IPS-18a (cell line): Measurements from ENCODE around the gene CSRP1.
"Not testable (repeated sequence)": the region's sequence is repeated elsewhere in the genome, so short reads cannot be mapped to it uniquely, and the experiment has no call there.

Experiments
- H3K27ac ChIP-seq: one replicate; pipeline ENCODE4 v1.5.1; 2013; ENCODE audit warnings: low read length
- H3K27me3 ChIP-seq: one replicate; pipeline ENCODE4 v1.6.1; 2013; ENCODE audit warnings: mild to moderate bottlenecking, low read length; ENCODE audit not compliant: control insufficient read depth, insufficient read depth
- H3K36me3 ChIP-seq: one replicate; pipeline ENCODE4 v1.6.1; 2013; ENCODE audit warnings: low read depth, low read length; ENCODE audit not compliant: control insufficient read depth
- H3K4me1 ChIP-seq: one replicate; pipeline ENCODE4 v1.6.1; 2013; ENCODE audit warnings: low read depth, low read length; ENCODE audit not compliant: control insufficient read depth
- H3K4me3 ChIP-seq: one replicate; pipeline ENCODE4 v1.5.1; 2013; ENCODE audit warnings: low read length
- H3K9ac ChIP-seq: one replicate; pipeline ENCODE4 v1.6.1; 2013; ENCODE audit warnings: mild to moderate bottlenecking, low read length, moderate library complexity
- H3K9me3 ChIP-seq: one replicate; pipeline ENCODE4 v1.6.1; 2013; ENCODE audit warnings: low read depth, low read length; ENCODE audit not compliant: control insufficient read depth

Gene CSRP1

DNA sequence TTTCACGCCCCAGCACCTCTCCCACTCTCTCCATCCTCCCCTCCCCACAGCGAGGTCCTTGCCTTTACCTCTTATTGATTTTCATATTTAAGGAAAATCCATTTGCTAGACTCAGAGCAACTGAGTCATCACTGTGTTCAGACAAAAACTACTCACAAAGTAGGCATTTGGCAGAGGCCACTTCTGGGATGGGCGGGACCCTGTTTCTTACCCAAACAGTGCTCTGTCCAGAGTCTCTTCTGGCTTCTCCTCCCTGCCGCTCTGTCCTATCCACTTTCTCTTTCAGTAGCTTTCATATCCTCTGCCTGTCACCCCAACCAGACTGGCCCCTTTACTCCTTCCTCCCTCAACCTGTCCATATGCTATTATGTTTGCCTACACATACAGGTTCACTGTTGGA lies 29.6 kb upstream of the CSRP1 start:
- H3K27me3 ChIP-seq, result peaks cover 47% of the 10 kb centered on the region
- H3K4me1 ChIP-seq, result peaks cover 7% of the 10 kb centered on the region
- H3K9ac ChIP-seq, result no peak overlapping the region
- no peaks in the 10 kb centered on the region for H3K36me3 ChIP-seq
- H3K4me3 ChIP-seq, result no peak overlapping the region
- no peaks in the 10 kb centered on the region for H3K9me3 ChIP-seq
- H3K27ac ChIP-seq, result no peak overlapping the region

DNA sequence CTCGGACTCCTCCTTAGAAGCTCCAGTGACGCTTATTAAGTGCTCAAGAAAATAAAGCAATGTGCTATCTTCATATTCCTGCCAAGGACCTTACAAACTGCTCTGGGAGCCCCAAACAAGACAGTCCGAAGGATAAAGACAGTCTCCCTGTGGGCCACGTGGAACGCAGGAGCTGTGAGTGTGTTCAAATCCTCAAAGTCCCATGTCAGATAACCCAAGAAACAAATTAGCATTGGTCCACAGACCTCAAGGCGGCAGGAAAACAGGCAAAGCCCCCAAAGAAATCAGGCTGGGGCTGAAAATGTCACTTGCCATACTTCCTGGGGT lies 29.0 kb upstream of the CSRP1 start:
- peaks cover 7% of the 10 kb centered on the region for H3K4me1 ChIP-seq
- H3K9ac ChIP-seq, result no peak overlapping the region
- no peaks in the 10 kb centered on the region for H3K36me3 ChIP-seq
- H3K9me3 ChIP-seq, result no peaks in the 10 kb centered on the region
- no peak overlapping the region for H3K27ac ChIP-seq
- peaks cover 40% of the 10 kb centered on the region for H3K27me3 ChIP-seq
- no peak overlapping the region for H3K4me3 ChIP-seq

DNA sequence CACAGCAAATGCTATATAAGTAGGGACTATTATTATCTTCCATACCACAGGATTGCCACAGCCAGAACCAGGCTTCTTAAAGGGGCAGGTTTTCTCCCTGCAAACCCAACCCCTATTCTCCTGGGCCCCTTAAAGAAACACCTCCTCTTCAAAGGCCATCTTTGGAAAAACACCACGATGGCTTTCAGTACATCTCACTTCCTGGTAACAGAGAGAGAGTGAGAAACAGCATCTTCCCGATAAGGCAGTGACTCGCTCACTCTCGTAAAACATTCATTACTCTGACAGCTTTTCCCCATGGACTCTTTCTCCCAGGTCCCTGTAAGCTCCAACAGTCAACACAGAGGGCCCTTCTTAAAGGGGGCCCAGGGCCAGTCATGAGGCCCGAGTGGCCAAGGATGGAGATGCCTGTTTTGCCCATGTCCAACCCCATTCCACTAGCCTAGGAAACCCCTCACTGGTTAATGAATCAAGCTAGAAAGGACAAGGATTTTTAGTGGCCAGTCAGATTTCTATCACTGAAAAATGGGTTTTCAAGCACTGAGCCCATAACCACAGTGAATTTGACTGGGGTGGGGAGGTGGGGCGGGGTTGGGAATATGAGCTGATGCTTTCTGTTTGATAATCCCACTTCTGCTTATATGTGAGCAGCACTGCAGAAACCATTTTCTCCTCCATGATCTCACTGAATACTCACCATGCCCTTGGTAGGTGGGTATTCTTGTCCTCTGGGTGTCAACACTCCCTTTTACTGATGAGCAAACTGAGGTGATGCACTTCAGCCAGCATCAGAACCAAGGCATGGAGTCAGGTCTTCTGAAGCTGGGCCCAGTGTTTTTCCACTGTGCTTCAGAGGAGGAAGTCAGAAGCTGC lies 28.4 kb upstream of the CSRP1 start:
- H3K4me1 ChIP-seq, result peaks cover 3% of the 10 kb centered on the region
- no peaks in the 10 kb centered on the region for H3K9me3 ChIP-seq
- H3K27me3 ChIP-seq, result peaks cover 34% of the 10 kb centered on the region
- H3K36me3 ChIP-seq, result no peaks in the 10 kb centered on the region
- no peak overlapping the region for H3K9ac ChIP-seq
- no peak overlapping the region for H3K4me3 ChIP-seq
- H3K27ac ChIP-seq, result no peak overlapping the region

DNA sequence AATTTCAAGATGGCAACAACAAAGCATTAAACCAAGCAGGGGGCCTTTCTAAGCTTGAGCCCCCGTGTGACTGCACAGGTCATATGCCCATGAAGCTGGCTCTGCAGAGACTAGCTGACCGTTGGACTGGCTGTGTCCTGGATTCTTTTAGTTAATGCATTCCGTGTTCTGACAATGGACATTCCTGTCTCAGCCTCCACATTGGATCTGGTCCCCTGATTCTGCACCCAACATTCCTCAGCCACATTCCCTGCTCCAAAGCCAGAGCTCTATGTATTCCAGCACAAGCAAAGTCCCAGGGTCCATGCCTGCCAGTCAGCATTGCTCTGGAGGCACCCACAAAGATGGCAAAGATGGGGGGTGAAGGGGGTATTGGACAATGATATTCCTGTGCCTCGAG lies 26.9 kb upstream of the CSRP1 start:
- no peak overlapping the region for H3K4me3 ChIP-seq
- no peaks in the 10 kb centered on the region for H3K36me3 ChIP-seq
- peaks cover 22% of the 10 kb centered on the region for H3K27me3 ChIP-seq
- H3K4me1 ChIP-seq, result no peaks in the 10 kb centered on the region
- no peak overlapping the region for H3K27ac ChIP-seq
- no peak overlapping the region for H3K9ac ChIP-seq
- no peaks in the 10 kb centered on the region for H3K9me3 ChIP-seq

DNA sequence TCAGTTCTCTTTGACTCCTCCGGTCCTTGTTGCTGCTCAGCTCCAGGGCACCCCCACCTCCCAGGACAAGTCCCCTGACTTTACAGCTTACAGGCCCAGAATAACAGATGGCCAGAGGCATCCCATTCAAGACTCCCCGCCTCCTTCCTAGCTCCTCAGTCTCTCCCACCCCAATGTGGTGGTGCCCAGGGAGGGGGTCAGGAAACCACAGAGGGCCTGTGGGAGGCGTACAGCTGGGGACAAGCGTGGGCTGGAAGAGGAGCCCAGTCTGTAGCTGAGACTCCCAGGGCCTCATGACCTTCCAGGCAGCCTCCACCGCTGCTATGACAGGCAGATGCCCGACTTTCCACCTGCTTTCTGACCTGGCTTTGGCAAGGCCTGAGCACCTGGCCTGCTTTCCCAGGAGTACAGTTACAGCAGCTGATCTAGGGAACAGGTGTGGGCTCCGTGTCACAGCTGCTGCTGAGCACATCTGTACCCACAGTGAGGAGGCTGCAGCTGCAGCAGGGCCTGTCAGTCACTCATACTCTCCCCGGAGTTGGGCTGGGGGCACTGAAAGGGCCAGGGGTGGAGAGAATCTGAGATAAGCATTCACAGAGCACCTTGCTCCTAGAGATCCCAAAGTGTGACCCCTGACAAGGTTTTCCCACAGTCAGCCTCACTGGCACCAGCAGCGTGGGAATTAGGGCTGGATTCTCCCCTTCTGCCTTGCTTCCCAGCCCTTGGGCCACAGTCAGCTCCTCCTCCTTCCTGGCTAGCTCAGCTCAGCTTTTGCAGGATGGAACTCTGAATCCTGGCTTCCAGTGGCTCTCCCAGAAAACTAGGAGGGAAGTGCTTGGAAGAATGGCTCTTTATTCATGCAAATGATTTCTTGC lies 24.9 kb upstream of the CSRP1 start:
- Histone ChIP-seq H3K9ac (no peak overlapping the region), H3K27ac (no peak overlapping the region), H3K9me3 (no peaks in the 10 kb centered on the region), H3K4me3 (no peak overlapping the region), H3K4me1 (no peaks in the 10 kb centered on the region), H3K27me3 (peaks cover 2% of the 10 kb centered on the region), H3K36me3 (no peaks in the 10 kb centered on the region)

DNA sequence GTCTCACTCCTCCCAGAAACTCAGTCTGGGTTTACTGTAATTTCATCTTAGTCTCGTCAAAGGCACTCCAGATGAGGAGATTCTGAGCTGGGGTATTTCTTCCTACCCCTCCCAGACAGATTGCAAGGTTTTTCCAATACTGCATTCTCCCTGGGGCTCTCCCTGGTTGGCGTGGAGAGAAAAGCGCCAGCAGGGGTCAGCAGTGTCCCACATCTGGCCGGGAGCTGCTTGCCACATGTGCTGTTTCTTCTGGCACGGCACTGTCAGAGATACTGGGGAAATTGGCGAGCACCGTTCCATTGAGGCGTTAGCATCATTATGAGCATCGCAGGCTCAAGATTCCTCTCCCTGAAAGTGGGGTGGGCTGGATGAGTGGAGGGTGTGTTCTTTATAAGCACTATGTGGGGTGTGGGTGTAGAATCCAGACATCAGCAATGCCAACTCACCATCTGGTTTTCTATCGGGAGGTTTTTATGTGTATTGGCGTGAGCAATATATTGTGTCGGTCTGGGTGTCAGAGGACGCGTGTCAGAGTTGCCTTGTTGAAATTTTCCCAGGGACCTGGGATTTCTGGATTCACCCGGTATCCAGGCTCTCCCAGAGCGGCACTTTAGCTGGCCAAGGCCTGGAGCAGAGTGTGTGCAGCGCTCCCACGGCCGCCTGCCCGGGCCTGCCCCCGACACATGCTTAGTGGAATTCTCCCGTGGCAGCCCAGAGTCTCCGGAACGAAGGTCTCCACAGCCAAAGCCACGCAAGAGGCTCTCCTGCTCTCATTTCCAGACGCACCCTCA lies 24.0 kb upstream of the CSRP1 start:
- Histone ChIP-seq H3K27me3 (no peaks in the 10 kb centered on the region), H3K36me3 (no peaks in the 10 kb centered on the region), H3K9me3 (no peaks in the 10 kb centered on the region), H3K4me1 (no peaks in the 10 kb centered on the region), H3K27ac (no peak overlapping the region), H3K4me3 (no peak overlapping the region), H3K9ac (no peak overlapping the region)

DNA sequence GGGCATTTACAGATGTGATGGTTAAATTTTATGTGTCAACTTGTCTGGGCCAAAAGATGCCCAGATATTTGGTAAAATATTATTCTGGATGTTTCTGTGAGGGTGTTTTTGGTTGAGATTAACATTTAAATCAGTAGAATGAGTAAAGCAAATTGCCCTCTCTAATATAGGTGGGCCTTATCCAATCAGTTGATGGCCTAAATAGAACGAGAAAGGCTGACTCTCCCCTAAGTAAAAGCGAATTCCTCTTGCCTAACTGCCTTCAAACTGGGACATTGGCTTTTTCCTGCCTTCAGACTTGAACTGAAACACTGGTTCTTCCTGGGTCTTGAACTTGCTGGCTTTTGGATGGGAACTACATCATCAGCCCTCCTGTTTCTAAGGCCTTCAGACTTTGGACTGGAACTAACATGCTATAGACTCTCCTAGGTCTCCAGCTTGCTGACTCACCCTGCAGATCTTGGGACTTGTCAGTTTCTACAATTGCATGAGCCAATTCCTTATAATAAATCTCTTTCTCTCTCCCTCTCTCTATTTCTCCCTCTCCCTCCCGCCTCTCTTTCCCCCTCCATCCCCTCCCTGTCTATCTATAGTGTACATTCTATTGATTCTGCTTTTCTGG lies 21.8 kb upstream of the CSRP1 start:
- H3K4me1 ChIP-seq, result no peaks in the 10 kb centered on the region
- H3K27ac ChIP-seq, result no peak overlapping the region
- no peak overlapping the region for H3K9ac ChIP-seq
- H3K36me3 ChIP-seq, result no peaks in the 10 kb centered on the region
- H3K4me3 ChIP-seq, result no peak overlapping the region
- H3K9me3 ChIP-seq, result no peaks in the 10 kb centered on the region
- H3K27me3 ChIP-seq, result no peaks in the 10 kb centered on the region

DNA sequence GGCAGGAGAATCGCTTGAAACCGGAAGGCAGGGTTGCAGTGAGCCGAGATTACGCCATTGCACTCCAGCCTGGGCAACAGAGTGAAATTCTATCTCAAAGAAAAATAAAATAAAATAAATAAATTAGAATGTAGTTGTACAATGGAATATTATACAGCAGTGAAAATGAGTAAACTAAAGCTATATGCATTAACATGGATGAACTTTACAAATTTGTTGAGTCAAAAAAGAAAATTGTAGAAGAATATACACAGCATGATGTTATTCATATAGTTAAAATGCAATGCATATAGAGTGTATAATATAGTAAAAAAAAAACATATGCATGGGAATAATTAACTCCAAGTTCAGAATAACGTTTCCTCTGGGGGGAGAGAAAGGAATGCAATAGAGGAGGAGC lies 21.0 kb upstream of the CSRP1 start:
- H3K4me3 ChIP-seq, result no peak overlapping the region
- no peaks in the 10 kb centered on the region for H3K9me3 ChIP-seq
- H3K36me3 ChIP-seq, result no peaks in the 10 kb centered on the region
- H3K9ac ChIP-seq, result no peak overlapping the region
- no peaks in the 10 kb centered on the region for H3K27me3 ChIP-seq
- H3K27ac ChIP-seq, result no peak overlapping the region
- no peaks in the 10 kb centered on the region for H3K4me1 ChIP-seq

DNA sequence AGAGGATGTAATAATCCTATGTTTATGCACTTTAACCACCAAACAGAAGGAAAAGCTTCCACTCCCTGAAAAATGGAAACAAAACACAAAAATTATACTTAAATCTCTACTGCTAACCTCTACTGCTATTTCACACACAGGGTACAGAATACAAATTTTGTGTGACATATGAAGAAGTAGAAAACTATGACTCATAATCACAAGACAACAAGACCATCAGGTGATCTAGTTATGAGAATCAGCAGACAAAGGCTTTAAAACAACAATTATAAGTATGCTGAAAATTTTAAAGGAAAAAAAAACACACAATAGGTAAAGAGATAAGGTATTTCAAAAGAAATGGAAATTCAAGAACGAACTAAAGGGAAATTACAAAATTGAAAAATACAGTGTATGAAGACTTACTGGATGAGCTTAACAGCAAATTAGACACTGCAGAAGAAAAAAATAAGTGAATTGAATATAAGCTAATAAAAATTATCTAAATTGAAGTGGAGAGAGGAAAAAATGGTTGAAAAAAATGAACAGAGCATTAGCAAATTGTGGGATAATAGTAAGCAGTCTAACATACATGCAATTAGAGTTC lies 18.4 kb upstream of the CSRP1 start:
- H3K9ac ChIP-seq, result no peak overlapping the region
- no peaks in the 10 kb centered on the region for H3K4me1 ChIP-seq
- H3K27me3 ChIP-seq, result no peaks in the 10 kb centered on the region
- no peaks in the 10 kb centered on the region for H3K36me3 ChIP-seq
- H3K9me3 ChIP-seq, result no peaks in the 10 kb centered on the region
- H3K27ac ChIP-seq, result no peak overlapping the region
- H3K4me3 ChIP-seq, result no peak overlapping the region

DNA sequence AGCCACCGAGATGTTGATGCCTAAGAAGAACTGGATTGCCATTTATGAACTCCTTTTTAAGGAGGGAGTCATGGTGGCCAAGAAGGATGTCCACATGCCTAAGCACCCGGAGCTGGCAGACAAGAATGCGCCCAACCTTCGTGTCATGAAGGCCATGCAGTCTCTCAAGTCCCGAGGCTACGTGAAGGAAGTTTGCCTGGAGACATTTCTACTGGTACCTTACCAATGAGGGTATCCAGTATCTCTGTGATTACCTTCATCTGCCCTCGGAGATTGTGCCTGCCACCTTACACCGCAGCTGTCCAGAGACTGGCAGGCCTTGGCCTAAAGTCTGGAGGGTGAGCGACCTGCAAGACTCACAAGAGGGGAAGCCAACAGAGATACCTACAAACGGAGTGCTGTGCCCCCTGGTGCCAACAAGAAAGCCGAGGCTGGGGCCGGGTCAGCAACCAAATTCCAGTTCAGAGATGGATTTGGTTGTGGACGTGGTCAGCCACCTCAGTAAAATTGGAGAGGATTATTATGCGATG lies 13.2 kb upstream of the CSRP1 start:
- not testable (repeated sequence) for H3K9me3 ChIP-seq, H3K4me3 ChIP-seq, H3K9ac ChIP-seq, H3K27me3 ChIP-seq, H3K27ac ChIP-seq, H3K36me3 ChIP-seq, H3K4me1 ChIP-seq
